HepG2 (cell line): ENCODE results near the gene KCNE5. TPM values are rescaled to one million over a fixed set of nuclear protein-coding genes. Genes with fewer than 3 reads are reported as not detected.

ENCODE experiments used
- ATAC-seq: fragments of 200-7000 bp; cut with Tn5 transposase; 3 replicates; pipeline ENCODE4 v1.9.1; 2020; ENCODE audit warnings: mild to moderate bottlenecking, moderate library complexity
- BruUV-seq: library from RNA; stranded (reverse); fragments of 400-500 nt; replicated peaks from 2 replicates; lab custom pipeline; 2021; lab: Mats Ljungman, UMichigan
- CTCF ChIA-PET: fragments of 300-600 bp; formaldehyde crosslinking; extraction: SDS; loops from one replicate; lab custom pipeline; 2021; ENCODE audit warnings: low total read pairs, inconsistent platforms, low intra/inter-chr PET ratio; lab: Yijun Ruan, JAX
- POLR2A ChIA-PET: fragments of 350-600 bp; sonication (Branson Sonifier 250); formaldehyde crosslinking; loops from one replicate; lab custom pipeline; 2020; ENCODE audit warnings: antibody characterized with exemption, inconsistent platforms; lab: Yijun Ruan, JAX
- DNase-seq: peaks from one replicate; pipeline ENCODE4 v3.0.0-alpha.2; 2015; ENCODE audit warnings: low spot score
- FAIRE-seq: peaks from 3 replicates; lab custom pipeline; 2011; peaks lifted over from hg19 to GRCh38; lab: Jason Lieb, UNC
- H2AFZ ChIP-seq: one replicate; pipeline ENCODE4 v1.6.1; 2011; ENCODE audit warnings: low read length, inconsistent platforms
- H3K27ac ChIP-seq: fragments of 300-600 bp; 3 replicates; pipeline ENCODE4 v1.8.0; 2011; ENCODE audit warnings: mixed run types, mild to moderate bottlenecking, mixed read lengths, low read length, inconsistent platforms; ENCODE audit not compliant: insufficient read depth; ENCODE audit errors: extremely low read length
- H3K27me3 ChIP-seq, 2 experiments: fragments of 200-600 bp in 1 of 2; 2 replicates in 1 of 2; 3 replicates in 1 of 2; pipeline versions ENCODE4 v1.6.0 to v1.8.0; 2011; ENCODE audit warnings: low read length in 2 of 2, mild to moderate bottlenecking in 2 of 2, moderate library complexity in 2 of 2, inconsistent platforms in 1 of 2; ENCODE audit not compliant: insufficient read depth in 2 of 2, control insufficient read depth in 1 of 2
- H3K36me3 ChIP-seq, 2 experiments: fragments of 200-600 bp in 1 of 2; replicated peaks in 1 of 2; 2 replicates in 1 of 2; 3 replicates in 1 of 2; pipeline versions ENCODE4 v1.5.1 to v1.8.0; 2011; ENCODE audit warnings: low read length in 2 of 2, inconsistent platforms in 1 of 2; ENCODE audit not compliant: insufficient read depth in 2 of 2, control insufficient read depth in 1 of 2
- H3K4me1 ChIP-seq: 2 replicates; pipeline ENCODE4 v1.5.1; 2012; ENCODE audit warnings: low read length, inconsistent platforms; ENCODE audit not compliant: insufficient read depth
- H3K4me2 ChIP-seq: 2 replicates; pipeline ENCODE4 v1.6.0; 2011; ENCODE audit warnings: low read depth, low read length, inconsistent platforms
- H3K4me3 ChIP-seq, 3 experiments: fragments of 200-600 bp in 1 of 3; sonication (generic), shearing (Covaris generic) in 1 of 3; replicated peaks in 1 of 3; 2 replicates each; pipeline ENCODE4 v1.5.1; 2011 to 2016; ENCODE audit warnings: low read length in 3 of 3, inconsistent platforms in 2 of 3, low read depth in 2 of 3, mild to moderate bottlenecking in 2 of 3, control low read depth in 1 of 3, mixed read lengths in 1 of 3; ENCODE audit not compliant: insufficient read depth in 1 of 3
- H3K79me2 ChIP-seq: one replicate; pipeline ENCODE4 v1.6.1; 2011; ENCODE audit warnings: low read length, inconsistent platforms; ENCODE audit not compliant: insufficient read depth
- H3K9ac ChIP-seq: 2 replicates; pipeline ENCODE4 v1.6.0; 2011; ENCODE audit warnings: mild to moderate bottlenecking, low read depth, low read length, inconsistent platforms; ENCODE audit not compliant: insufficient read depth
- H3K9me3 ChIP-seq: 2 replicates; pipeline ENCODE4 v1.5.1; 2012; ENCODE audit warnings: mild to moderate bottlenecking, low read length
- H4K20me1 ChIP-seq: 2 replicates; pipeline ENCODE4 v1.6.0; 2011; ENCODE audit warnings: inconsistent platforms, mild to moderate bottlenecking, low read length, moderate library complexity; ENCODE audit not compliant: insufficient read depth
- FLYWCH1 ChIP-seq: sonication (generic); formaldehyde crosslinking; IDR thresholded peaks from 2 replicates; pipeline ENCODE4 v1.8.1; 2023; ENCODE audit warnings: mild to moderate bottlenecking, missing genetic modification reagents
- GATAD1 ChIP-seq: IDR thresholded peaks from 2 replicates; pipeline ENCODE4 v1.6.1; 2016; ENCODE audit warnings: missing genetic modification reagents, missing compliant biosample characterization
- HMG20B ChIP-seq: conservative IDR thresholded peaks from 2 replicates; pipeline ENCODE4 v1.6.1; 2016; ENCODE audit warnings: missing genetic modification reagents, missing compliant biosample characterization
- IKZF1 ChIP-seq: fragments of 450-650 bp; IDR thresholded peaks from 2 replicates; pipeline ENCODE4 v1.7.1; 2016
- KDM5A ChIP-seq: fragments of 200-600 bp; sonication (generic); IDR thresholded peaks from 2 replicates; pipeline ENCODE4 v1.7.0; 2018; ENCODE audit warnings: antibody characterized with exemption, mild to moderate bottlenecking, low read length, borderline replicate concordance
- KMT2B ChIP-seq: IDR thresholded peaks from 2 replicates; pipeline ENCODE4 v1.6.1; 2016; ENCODE audit warnings: missing genetic modification reagents, missing compliant biosample characterization
- MEF2D ChIP-seq: sonication (generic); formaldehyde crosslinking; IDR thresholded peaks from 2 replicates; pipeline ENCODE4 v1.5.1; 2020; ENCODE audit warnings: mild to moderate bottlenecking, missing genetic modification reagents
- PAXIP1 ChIP-seq: sonication (generic); formaldehyde crosslinking; conservative IDR thresholded peaks from 2 replicates; pipeline ENCODE4 v1.4.0; 2020; ENCODE audit warnings: mild to moderate bottlenecking, missing genetic modification reagents, moderate library complexity
- PRMT3 ChIP-seq: sonication (generic); formaldehyde crosslinking; IDR thresholded peaks from 2 replicates; pipeline ENCODE4 v1.8.1; 2022; ENCODE audit warnings: low read depth, mild to moderate bottlenecking, moderate library complexity, missing genetic modification reagents, borderline replicate concordance
- TGIF2 ChIP-seq: IDR thresholded peaks from 2 replicates; pipeline ENCODE4 v1.6.1; 2016; ENCODE audit warnings: control low read depth, missing compliant biosample characterization
- ZBTB2 ChIP-seq: sonication (generic); formaldehyde crosslinking; IDR thresholded peaks from 2 replicates; pipeline ENCODE4 v1.8.0; 2022; ENCODE audit warnings: low read depth, missing genetic modification reagents
- ZC3H4 ChIP-seq: sonication (generic); formaldehyde crosslinking; IDR thresholded peaks from 2 replicates; pipeline ENCODE4 v1.4.0; 2020; ENCODE audit warnings: missing genetic modification reagents, borderline replicate concordance
- ZFP1 ChIP-seq: IDR thresholded peaks from 2 replicates; pipeline ENCODE4 v1.6.1; 2016
- ZNF224 ChIP-seq: sonication (generic); formaldehyde crosslinking; IDR thresholded peaks from 2 replicates; pipeline ENCODE4 v1.5.0; 2020; ENCODE audit warnings: mild to moderate bottlenecking, missing genetic modification reagents
- ZNF451 ChIP-seq: sonication (generic); formaldehyde crosslinking; IDR thresholded peaks from 2 replicates; pipeline ENCODE4 v1.5.0; 2020; ENCODE audit warnings: mild to moderate bottlenecking, missing genetic modification reagents
- ZNF772 ChIP-seq: sonication (generic); formaldehyde crosslinking; IDR thresholded peaks from 2 replicates; pipeline ENCODE4 v1.5.0; 2020; ENCODE audit warnings: mild to moderate bottlenecking, missing genetic modification reagents
- WGBS: methylation state at CpG from one replicate; pipeline ENCODE4 v1.1.6; 2017; ENCODE audit warnings: low lambda C conversion rate; 5-methylcytosine and 5-hydroxymethylcytosine counted together
- in situ Hi-C: cut with HindIII; loops from 2 replicates; pipeline ENCODE4 v1.10.0; 2017; ENCODE audit warnings: low pct_unique_long_range_greater_than_20kb; ENCODE audit not compliant: extremely low pct_ligation_motif_present
- intact Hi-C: fragments of 100-400 bp; cut with micrococcal nuclease; formaldehyde crosslinking; loops from one replicate; pipeline ENCODE4 v1.10.0; 2022; ENCODE audit not compliant: unreplicated experiment
- polyA plus RNA-seq, 8 experiments: library from polyadenylated mRNA; depleted of rRNA in 3 of 8; stranded (reverse) in 7 of 8; unstranded in 1 of 8; fragments of >200 nt; fragmentation: Illumina TruSeq in 4 of 8; extraction: Trizol in 4 of 8; gene quantifications; 2 replicates each; pipeline versions ENCODE4 v1.2.1 to v1.2.3, GENCODE V29; 2011 to 2016; ENCODE audit warnings: low read depth in 4 of 8, missing spikeins in 1 of 8, mixed read lengths in 1 of 8; ENCODE audit not compliant: insufficient read depth in 1 of 8
- total RNA-seq, 5 experiments: library from RNA; depleted of rRNA; stranded (reverse); fragments of >200 nt; fragmentation: Illumina TruSeq; extraction: Trizol; gene quantifications; 2 replicates each; pipeline ENCODE4 v1.2.3, GENCODE V29; 2016; ENCODE audit warnings: low read depth in 1 of 5
- TF ChIP-seq, protein P1 (sequence below): IDR thresholded peaks from 2 replicates; pipeline ENCODE4 v1.6.1; 2012; ENCODE audit warnings: inconsistent platforms

Gene KCNE5
- total and polyA plus RNA-seq, 2 of the 13 experiments (the other 11 are each of a cell fraction or from before 2014, with no cell fraction given), result 0.33 to 1.4 TPM

DNA sequence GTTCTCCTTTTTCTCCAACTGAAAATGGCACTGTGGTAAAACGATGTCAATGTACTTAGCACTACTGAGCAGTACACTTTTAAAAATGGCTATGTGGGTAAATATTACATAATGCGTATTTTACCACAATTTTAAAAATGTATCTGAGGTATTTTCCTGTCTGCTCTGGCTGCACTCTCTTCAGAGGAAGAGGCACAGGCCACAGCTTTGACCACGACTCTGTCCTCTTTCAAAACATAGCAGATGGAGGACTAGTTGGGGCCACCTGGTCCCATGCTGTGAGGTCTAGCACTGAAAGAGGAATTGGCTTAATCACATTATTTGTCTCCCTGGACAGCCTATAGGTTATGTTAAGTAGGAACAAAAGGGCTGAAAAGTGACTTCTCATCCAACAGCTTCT is 5.2 kb downstream of the KCNE5 start:
- ChIA-PET POLR2A (no interaction called here), CTCF (no interaction called here)
- intact Hi-C loops (no loop called here), in situ Hi-C loops (no loop called here)
- no peak for ATAC-seq
- Histone ChIP-seq H3K4me3 (no peak overlapping the region), H3K79me2 (no peaks in the 10 kb centered on the region)
- no TSS peak for BruUV-seq
- no peak for TF ChIP-seq KDM5A
- TF ChIP-seq ZNF224 (CRISPR knock-in tag), result no peak
- no peak for TF ChIP-seq ZNF451 (CRISPR knock-in tag)
- TF ChIP-seq ZC3H4 (CRISPR knock-in tag), result no peak
- TF ChIP-seq ZBTB2 (CRISPR knock-in tag), result no peak
- TF ChIP-seq, all 625 proteins: peak for 0
- DNase-seq (no peak), FAIRE-seq (no peak)
- H3K27ac ChIP-seq, result no peak overlapping the region
- H2AFZ ChIP-seq, result no peak overlapping the region
- no peaks in the 10 kb centered on the region for H3K36me3 ChIP-seq
- H3K9me3 ChIP-seq, result no peaks in the 10 kb centered on the region
- no peak overlapping the region for H3K4me2 ChIP-seq
- H3K27me3 ChIP-seq, result no peaks in the 10 kb centered on the region
- no peaks in the 10 kb centered on the region for H3K4me1 ChIP-seq
- no peaks in the 10 kb centered on the region for H4K20me1 ChIP-seq
- 97% methylated on average over 3 of the region's 3 CpGs for WGBS
- H3K9ac ChIP-seq, result no peak overlapping the region

- H3K79me2 ChIP-seq, result no peaks in the 10 kb centered on the region
- no peak overlapping the region for H3K4me3 ChIP-seq
- DNase-seq, result no peak
- intact Hi-C loops (no loop called here), in situ Hi-C loops (no loop called here)
- POLR2A ChIA-PET, result no interaction called here
- no peak overlapping the region for H3K4me2 ChIP-seq
- ATAC-seq, result no peak
- 56% methylated on average over 6 of the region's 6 CpGs for WGBS
- no TSS peak for BruUV-seq
- no peaks in the 10 kb centered on the region for H3K9me3 ChIP-seq
- H4K20me1 ChIP-seq, result no peaks in the 10 kb centered on the region
- H3K36me3 ChIP-seq, result no peaks in the 10 kb centered on the region
- no peak for FAIRE-seq
- H2AFZ ChIP-seq, result no peak overlapping the region
- CTCF ChIA-PET, result no interaction called here
- H3K27me3 ChIP-seq, result no peaks in the 10 kb centered on the region
- H3K4me1 ChIP-seq, result no peaks in the 10 kb centered on the region
- H3K9ac ChIP-seq, result no peak overlapping the region
- no peak overlapping the region for H3K27ac ChIP-seq
- TF ChIP-seq, protein P1, sequence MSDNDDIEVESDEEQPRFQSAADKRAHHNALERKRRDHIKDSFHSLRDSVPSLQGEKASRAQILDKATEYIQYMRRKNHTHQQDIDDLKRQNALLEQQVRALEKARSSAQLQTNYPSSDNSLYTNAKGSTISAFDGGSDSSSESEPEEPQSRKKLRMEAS, result no peak
- no peak for TF ChIP-seq PRMT3
- TF ChIP-seq IKZF1, result no peak
- no peak for TF ChIP-seq HMG20B (CRISPR knock-in tag)
- TF ChIP-seq ZFP1, result no peak
- no peak for TF ChIP-seq PAXIP1 (CRISPR knock-in tag)
- TF ChIP-seq GATAD1, result no peak
- TF ChIP-seq MEF2D, result no peak
- TF ChIP-seq TGIF2 (CRISPR knock-in tag), result no peak
- TF ChIP-seq KMT2B (CRISPR knock-in tag), result no peak
- TF ChIP-seq ZNF772 (CRISPR knock-in tag), result no peak
- TF ChIP-seq FLYWCH1 (CRISPR knock-in tag), result no peak
These were observed 10.0 kb downstream of the KCNE5 start for GRCh38 chrX:109614951-109615350.
